SK-N-SH (cell line): ENCODE results near the gene PPP1R14B.

Experiments
- GATA2 ChIP-seq: sonication (generic); formaldehyde crosslinking; IDR thresholded peaks from 2 replicates; pipeline ENCODE4 v1.5.0; 2020; ENCODE audit warnings: mild to moderate bottlenecking, missing genetic modification reagents
- POLR2AphosphoS5 ChIP-seq: IDR thresholded peaks from 2 replicates; pipeline ENCODE4 v1.6.1; 2012; ENCODE audit warnings: low read depth, low read length
- RFX5 ChIP-seq: IDR thresholded peaks from 2 replicates; pipeline ENCODE4 v1.6.1; 2012; ENCODE audit warnings: mild to moderate bottlenecking, improper control_type of control experiment, low read length
- TF ChIP-seq, protein P1 (sequence below): IDR thresholded peaks from 2 replicates; pipeline ENCODE4 v1.4.0; 2012; ENCODE audit warnings: low read depth
- TF ChIP-seq, protein P2 (sequence below): IDR thresholded peaks from 2 replicates; pipeline ENCODE4 v1.6.1; 2012; ENCODE audit warnings: mild to moderate bottlenecking, low read depth, low read length, moderate library complexity
- TF ChIP-seq, protein P3 (sequence below): fragments of 200-600 bp; sonication (generic); IDR thresholded peaks from 2 replicates; pipeline ENCODE4 v1.6.1; 2017; ENCODE audit warnings: antibody characterized with exemption, mild to moderate bottlenecking, moderate library complexity

DNA sequence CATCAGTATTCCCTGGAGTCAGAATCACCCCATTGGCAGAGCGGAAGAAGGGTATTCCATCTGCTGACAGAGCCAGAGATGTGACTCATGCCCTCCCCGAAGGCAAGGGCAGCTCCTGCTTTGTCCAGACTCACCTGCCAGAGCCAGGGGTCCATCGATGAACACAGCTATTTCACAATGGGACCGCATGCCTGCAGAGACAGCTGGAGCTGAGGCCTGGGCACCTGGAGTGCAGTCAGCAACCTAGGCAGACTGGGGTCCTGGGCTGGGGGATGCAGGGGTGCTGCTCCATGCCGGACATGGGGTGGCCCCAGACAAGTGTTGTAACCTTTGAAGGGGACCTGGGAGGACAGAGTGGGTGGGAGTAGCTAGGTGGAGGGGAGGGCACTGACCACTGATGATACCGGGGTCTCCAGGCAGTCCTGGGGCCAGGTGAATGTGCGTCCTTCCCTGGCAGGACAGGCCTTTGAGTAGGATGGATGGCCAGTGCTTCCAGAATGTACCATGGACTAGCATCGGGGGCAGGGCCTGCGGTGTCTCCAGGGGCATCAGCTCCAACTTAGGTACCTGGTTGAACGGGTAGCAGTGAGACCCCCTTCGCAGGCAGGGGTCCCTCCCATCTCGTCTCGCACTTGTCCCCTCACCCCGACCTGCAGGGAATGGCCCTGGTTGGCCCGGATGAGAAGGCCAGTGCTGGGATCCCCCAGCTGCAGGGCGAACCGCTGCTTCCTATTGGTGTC, 22.4 kb downstream of the PPP1R14B start:
- TF ChIP-seq RFX5 (no peak), POLR2AphosphoS5 (no peak), GATA2 (CRISPR knock-in tag) (no peak)
- TF ChIP-seq, protein P1, sequence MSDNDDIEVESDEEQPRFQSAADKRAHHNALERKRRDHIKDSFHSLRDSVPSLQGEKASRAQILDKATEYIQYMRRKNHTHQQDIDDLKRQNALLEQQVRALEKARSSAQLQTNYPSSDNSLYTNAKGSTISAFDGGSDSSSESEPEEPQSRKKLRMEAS = no peak
- TF ChIP-seq, protein P2, sequence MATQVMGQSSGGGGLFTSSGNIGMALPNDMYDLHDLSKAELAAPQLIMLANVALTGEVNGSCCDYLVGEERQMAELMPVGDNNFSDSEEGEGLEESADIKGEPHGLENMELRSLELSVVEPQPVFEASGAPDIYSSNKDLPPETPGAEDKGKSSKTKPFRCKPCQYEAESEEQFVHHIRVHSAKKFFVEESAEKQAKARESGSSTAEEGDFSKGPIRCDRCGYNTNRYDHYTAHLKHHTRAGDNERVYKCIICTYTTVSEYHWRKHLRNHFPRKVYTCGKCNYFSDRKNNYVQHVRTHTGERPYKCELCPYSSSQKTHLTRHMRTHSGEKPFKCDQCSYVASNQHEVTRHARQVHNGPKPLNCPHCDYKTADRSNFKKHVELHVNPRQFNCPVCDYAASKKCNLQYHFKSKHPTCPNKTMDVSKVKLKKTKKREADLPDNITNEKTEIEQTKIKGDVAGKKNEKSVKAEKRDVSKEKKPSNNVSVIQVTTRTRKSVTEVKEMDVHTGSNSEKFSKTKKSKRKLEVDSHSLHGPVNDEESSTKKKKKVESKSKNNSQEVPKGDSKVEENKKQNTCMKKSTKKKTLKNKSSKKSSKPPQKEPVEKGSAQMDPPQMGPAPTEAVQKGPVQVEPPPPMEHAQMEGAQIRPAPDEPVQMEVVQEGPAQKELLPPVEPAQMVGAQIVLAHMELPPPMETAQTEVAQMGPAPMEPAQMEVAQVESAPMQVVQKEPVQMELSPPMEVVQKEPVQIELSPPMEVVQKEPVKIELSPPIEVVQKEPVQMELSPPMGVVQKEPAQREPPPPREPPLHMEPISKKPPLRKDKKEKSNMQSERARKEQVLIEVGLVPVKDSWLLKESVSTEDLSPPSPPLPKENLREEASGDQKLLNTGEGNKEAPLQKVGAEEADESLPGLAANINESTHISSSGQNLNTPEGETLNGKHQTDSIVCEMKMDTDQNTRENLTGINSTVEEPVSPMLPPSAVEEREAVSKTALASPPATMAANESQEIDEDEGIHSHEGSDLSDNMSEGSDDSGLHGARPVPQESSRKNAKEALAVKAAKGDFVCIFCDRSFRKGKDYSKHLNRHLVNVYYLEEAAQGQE = no peak
- TF ChIP-seq, protein P3, sequence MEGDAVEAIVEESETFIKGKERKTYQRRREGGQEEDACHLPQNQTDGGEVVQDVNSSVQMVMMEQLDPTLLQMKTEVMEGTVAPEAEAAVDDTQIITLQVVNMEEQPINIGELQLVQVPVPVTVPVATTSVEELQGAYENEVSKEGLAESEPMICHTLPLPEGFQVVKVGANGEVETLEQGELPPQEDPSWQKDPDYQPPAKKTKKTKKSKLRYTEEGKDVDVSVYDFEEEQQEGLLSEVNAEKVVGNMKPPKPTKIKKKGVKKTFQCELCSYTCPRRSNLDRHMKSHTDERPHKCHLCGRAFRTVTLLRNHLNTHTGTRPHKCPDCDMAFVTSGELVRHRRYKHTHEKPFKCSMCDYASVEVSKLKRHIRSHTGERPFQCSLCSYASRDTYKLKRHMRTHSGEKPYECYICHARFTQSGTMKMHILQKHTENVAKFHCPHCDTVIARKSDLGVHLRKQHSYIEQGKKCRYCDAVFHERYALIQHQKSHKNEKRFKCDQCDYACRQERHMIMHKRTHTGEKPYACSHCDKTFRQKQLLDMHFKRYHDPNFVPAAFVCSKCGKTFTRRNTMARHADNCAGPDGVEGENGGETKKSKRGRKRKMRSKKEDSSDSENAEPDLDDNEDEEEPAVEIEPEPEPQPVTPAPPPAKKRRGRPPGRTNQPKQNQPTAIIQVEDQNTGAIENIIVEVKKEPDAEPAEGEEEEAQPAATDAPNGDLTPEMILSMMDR = no peak
